GM18502 (cell line): ENCODE data around the gene RAB17.
A peak's percentile ranks its signal among the peaks of the same experiment; 100 is the strongest.
"Not testable (repeated sequence)": the region's sequence is repeated elsewhere in the genome, so short reads cannot be mapped to it uniquely, and the experiment has no call there.

ENCODE experiments used
- ATAC-seq: cut with Tn5 transposase; IDR thresholded peaks from one replicate; pipeline ENCODE4 v1.9.1; 2021; ENCODE audit warnings: mild to moderate bottlenecking; ENCODE audit not compliant: unreplicated experiment, poor library complexity

The RAB17 gene

GRCh38 chr2:237625216-237625705 is 34.7 kb upstream of the RAB17 start:
- no peak for ATAC-seq

GRCh38 chr2:237624565-237624964 is 34.0 kb upstream of the RAB17 start:
- no peak for ATAC-seq

GRCh38 chr2:237623428-237624403 is 33.2 kb upstream of the RAB17 start:
- ATAC-seq, result no peak

- no peak for ATAC-seq
Measured at GRCh38 chr2:237618449-237618848, 27.9 kb upstream of the RAB17 start.

- ATAC-seq, result no peak
Measured at GRCh38 chr2:237617587-237617982, 27.1 kb upstream of the RAB17 start.

GRCh38 chr2:237616734-237617586 is 26.4 kb upstream of the RAB17 start:
- no peak for ATAC-seq

GRCh38 chr2:237616373-237616733 is 25.8 kb upstream of the RAB17 start:
- no peak for ATAC-seq

GRCh38 chr2:237615631-237616249 is 25.2 kb upstream of the RAB17 start:
- ATAC-seq, result no peak

- no peak for ATAC-seq
Measured at GRCh38 chr2:237614151-237614720, 23.7 kb upstream of the RAB17 start.

- ATAC-seq, result no peak
Measured at GRCh38 chr2:237613679-237614078, 23.1 kb upstream of the RAB17 start.

- no peak for ATAC-seq
Measured at GRCh38 chr2:237612527-237613357, 22.2 kb upstream of the RAB17 start.

- ATAC-seq, result not testable (repeated sequence)
Measured at GRCh38 chr2:237606522-237606921, 16.0 kb upstream of the RAB17 start.

- ATAC-seq, result no peak
Measured at GRCh38 chr2:237604960-237605359, 14.4 kb upstream of the RAB17 start.

- no peak for ATAC-seq
Measured at GRCh38 chr2:237604391-237604790, 13.9 kb upstream of the RAB17 start.

GRCh38 chr2:237603718-237604362 is 13.3 kb upstream of the RAB17 start:
- ATAC-seq, result peak; percentile 53

- no peak for ATAC-seq
Measured at GRCh38 chr2:237603049-237603717, 12.6 kb upstream of the RAB17 start.

GRCh38 chr2:237602409-237602808 is 11.9 kb upstream of the RAB17 start:
- ATAC-seq, result no peak

GRCh38 chr2:237601453-237602116 is 11.1 kb upstream of the RAB17 start:
- ATAC-seq, result no peak
